D721Med (cell line): ENCODE data around the gene CCDC88B.

Source experiments
- DNase-seq: peaks from one replicate; pipeline ENCODE4 v3.0.0; 2011; ENCODE audit warnings: low spot score; ENCODE audit not compliant: insufficient read length
- FAIRE-seq: peaks from 2 replicates; lab custom pipeline; 2011; peaks lifted over from hg19 to GRCh38; lab: Jason Lieb, UNC
- CTCF ChIP-seq: IDR thresholded peaks from 2 replicates; pipeline ENCODE4 v1.5.1; 2012; ENCODE audit warnings: mild to moderate bottlenecking, control low read depth; ENCODE audit not compliant: insufficient read depth; ENCODE audit errors: missing control alignments

CCDC88B gene

GRCh38 chr11:64372021-64372420 lies 32.0 kb downstream of the CCDC88B start:
- DNase-seq (no peak), FAIRE-seq (no peak)
- no peak for TF ChIP-seq CTCF

- no peak for FAIRE-seq
These were observed 33.0 kb downstream of the CCDC88B start for GRCh38 chr11:64372802-64373597.

GRCh38 chr11:64373598-64373974 lies 33.6 kb downstream of the CCDC88B start:
- FAIRE-seq, result no peak
- TF ChIP-seq CTCF, result no peak
- no peak for DNase-seq

More at GRCh38 chr11:64372802-64373597, 33.0 kb downstream of the CCDC88B start:
- TF ChIP-seq CTCF, result no peak
- DNase-seq, result no peak

- no peak for TF ChIP-seq CTCF
- DNase-seq, result no peak
- FAIRE-seq, result no peak
These were observed 36.1 kb downstream of the CCDC88B start for GRCh38 chr11:64376071-64376470.

- no peak for DNase-seq
- no peak for FAIRE-seq
- no peak for TF ChIP-seq CTCF
These were observed 38.4 kb downstream of the CCDC88B start for GRCh38 chr11:64378335-64378880.

- DNase-seq (no peak), FAIRE-seq (no peak)
These were observed 39.2 kb downstream of the CCDC88B start for GRCh38 chr11:64379160-64379559.

More at GRCh38 chr11:64379160-64379559, 39.2 kb downstream of the CCDC88B start:
- TF ChIP-seq CTCF, result no peak
